T-cell (primary cell): ENCODE results near the gene USP7. TPM values are rescaled to one million over a fixed set of nuclear protein-coding genes. Genes with fewer than 3 reads are reported as not detected.
"Not testable (repeated sequence)": the region's sequence is repeated elsewhere in the genome, so short reads cannot be mapped to it uniquely, and the experiment has no call there.

ENCODE experiments used
- ATAC-seq, 4 experiments: fragments of 200-7000 bp in 3 of 4; fragments of 150-1000 bp in 1 of 4; cut with Tn5 transposase; replicated peaks in 1 of 4; 1 replicate in 3 of 4; 2 replicates in 1 of 4; pipeline ENCODE4 v1.10.0; 2021; ENCODE audit warnings: moderate library complexity in 3 of 4, mild to moderate bottlenecking in 2 of 4, moderate number of reproducible peaks in 1 of 4
- CTCF ChIA-PET, 2 donors: fragments of 300-600 bp; sonication (Branson Sonifier 250); formaldehyde crosslinking; loops; one replicate each; lab custom pipeline; 2022; ENCODE audit warnings: antibody characterized with exemption in 2 of 2; lab: Charles Lee
- POLR2A ChIA-PET, 2 donors: fragments of 300-600 bp; sonication (Branson Sonifier 250); formaldehyde crosslinking; loops; one replicate each; lab custom pipeline; 2022; ENCODE audit warnings: antibody characterized with exemption in 2 of 2; lab: Charles Lee
- DNase-seq, 35 experiments: peaks; one replicate each; pipeline versions ENCODE4 v3.0.0 to v3.0.0-alpha.2; 2013 to 2023
- H3K27ac ChIP-seq: one replicate; pipeline ENCODE4 v1.5.1; 2013; ENCODE audit warnings: low read length
- H3K27me3 ChIP-seq, 2 experiments: replicated peaks in 1 of 2; 1 replicate in 1 of 2; 2 replicates in 1 of 2; pipeline versions ENCODE4 v1.6.1 to v1.7.0; 2013; ENCODE audit warnings: low read length in 1 of 2, mixed read lengths in 1 of 2; ENCODE audit not compliant: control insufficient read depth in 2 of 2, insufficient read depth in 2 of 2; ENCODE audit errors: extremely low read depth in 1 of 2
- H3K36me3 ChIP-seq, 2 donors: 1 replicate in 1 of 2; 2 replicates in 1 of 2; pipeline versions ENCODE4 v1.6.1 to v1.7.0; 2013; ENCODE audit warnings: low read length in 1 of 2; ENCODE audit not compliant: control insufficient read depth in 2 of 2, insufficient read depth in 1 of 2; ENCODE audit errors: extremely low read depth in 1 of 2
- H3K4me1 ChIP-seq, 2 experiments: 1 replicate in 1 of 2; 2 replicates in 1 of 2; pipeline versions ENCODE4 v1.6.1 to v1.7.0; 2013; ENCODE audit warnings: low read length in 2 of 2, mixed read lengths in 1 of 2; ENCODE audit not compliant: insufficient read depth in 2 of 2, control insufficient read depth in 1 of 2; ENCODE audit errors: extremely low read depth in 1 of 2
- H3K4me3 ChIP-seq, 2 donors: 1 replicate in 1 of 2; 2 replicates in 1 of 2; pipeline versions ENCODE4 v1.5.1 to v1.7.0; 2013; ENCODE audit warnings: mild to moderate bottlenecking in 2 of 2, low read length in 1 of 2, moderate library complexity in 1 of 2; ENCODE audit not compliant: control insufficient read depth in 1 of 2; ENCODE audit errors: extremely low read depth in 1 of 2
- H3K9me3 ChIP-seq: 2 replicates; pipeline ENCODE4 v1.7.0; 2013
- H3K27ac Mint-ChIP-seq, 2 donors: one replicate each; pipeline ENCODE4 v1.8.0; 2020 to 2021; ENCODE audit warnings: mild to moderate bottlenecking in 2 of 2, mixed read lengths in 2 of 2
- H3K27me3 Mint-ChIP-seq, 2 donors: one replicate each; pipeline ENCODE4 v1.8.0; 2021 to 2022; ENCODE audit warnings: mixed read lengths in 2 of 2
- H3K36me3 Mint-ChIP-seq: one replicate; pipeline ENCODE4 v1.8.0; 2021; ENCODE audit warnings: mixed read lengths
- H3K4me1 Mint-ChIP-seq, 3 donors: one replicate each; pipeline ENCODE4 v1.8.0; 2020 to 2022; ENCODE audit warnings: mixed read lengths in 3 of 3, mild to moderate bottlenecking in 1 of 3
- H3K4me3 Mint-ChIP-seq, 3 donors: one replicate each; pipeline ENCODE4 v1.8.0; 2020 to 2022; ENCODE audit warnings: mild to moderate bottlenecking in 3 of 3, mixed read lengths in 3 of 3, moderate library complexity in 3 of 3
- H3K9me3 Mint-ChIP-seq, 3 donors: one replicate each; pipeline ENCODE4 v1.8.0; 2020 to 2022; ENCODE audit warnings: mixed read lengths in 3 of 3
- WGBS: methylation state at CpG from one replicate; pipeline ENCODE4 v1.1.5; 2013; ENCODE audit warnings: missing lambda C conversion rate; ENCODE audit not compliant: insufficient coverage; 5-methylcytosine and 5-hydroxymethylcytosine counted together
- total RNA-seq, 35 experiments: library from RNA in 6 of 35; stranded (reverse) in 6 of 35; fragments of 120-200 nt in 1 of 35; gene quantifications; one replicate each; pipeline versions ENCODE4 v1.2.1 to v1.2.4 and lab custom pipeline; 2013 to 2026

The USP7 gene
- total RNA-seq, 5 donors from 2014 or later (not counting 1 experiment from before 2014, with no cell fraction given) = 159 to 261 (median 169) TPM

GRCh38 chr16:8845699-8846298, 117.9 kb downstream of the USP7 start:
- Histone ChIP-seq H3K27ac (no peak overlapping the region), H3K4me3 (no peak overlapping the region), H3K27me3 (no peaks in the 10 kb centered on the region), H3K36me3 (peaks cover 9 to 27% of the 10 kb centered on the region in 2 donors), H3K4me1 (peaks cover 0 to 7% of the 10 kb centered on the region in 2 experiments), H3K9me3 (no peaks in the 10 kb centered on the region)
- Mint-ChIP-seq H3K27ac (no peak overlapping the region), H3K4me1 (peaks cover 16 to 37% (median 18%) of the 10 kb centered on the region in 3 donors), H3K36me3 (peaks cover 12% of the 10 kb centered on the region), H3K9me3 (no peaks in the 10 kb centered on the region), H3K27me3 (no peaks in the 10 kb centered on the region), H3K4me3 (no peak overlapping the region)
- ATAC-seq = no peak
- WGBS = 97% methylated on average over 4 of the region's 7 CpGs
- ChIA-PET CTCF (no interaction called here), POLR2A (no interaction called here)
- DNase-seq = no peak

GRCh38 chr16:8843296-8843695, 120.4 kb downstream of the USP7 start:
- H3K4me1 Mint-ChIP-seq = peaks cover 4 to 24% (median 7%) of the 10 kb centered on the region in 3 donors
- DNase-seq, H3K27me3 Mint-ChIP-seq, H3K27ac Mint-ChIP-seq, H3K36me3 Mint-ChIP-seq, ATAC-seq, H3K27ac ChIP-seq, H3K4me3 Mint-ChIP-seq, H3K4me1 ChIP-seq, H3K9me3 Mint-ChIP-seq, H3K36me3 ChIP-seq, POLR2A ChIA-PET, H3K9me3 ChIP-seq, H3K27me3 ChIP-seq, H3K4me3 ChIP-seq, CTCF ChIA-PET: not testable (repeated sequence)
- 97% methylated on average over 7 of the region's 12 CpGs for WGBS

Other genes starting within 250 kb of the USP7 start
- gene TMEM186, start 166.3 kb downstream of the USP7 start, total RNA-seq = 10 to 100 TPM in 3 of 5 donors, 1 to 10 TPM in 2; 4.1 to 14.5 (median 12.7) TPM
- 10 to 100 TPM; 33.8 to 46.6 (median 43.7) TPM for gene PMM2, start 166.1 kb downstream of the USP7 start, total RNA-seq
- 10 to 100 TPM; 32.9 to 44.3 (median 41.8) TPM for gene CARHSP1, start 94.9 kb downstream of the USP7 start, total RNA-seq
- not detected for gene LITAFD, start 81.6 kb downstream of the USP7 start, total RNA-seq
- 100 to 1,000 TPM in 2 of 5 donors, 10 to 100 TPM in 3; 79.3 to 123 (median 87.1) TPM for gene HAPSTR1, start 127.7 kb upstream of the USP7 start, total RNA-seq